Memory B cell (primary cell): ENCODE data around the gene MAST1.
"Not testable (repeated sequence)": the region's sequence is repeated elsewhere in the genome, so short reads cannot be mapped to it uniquely, and the experiment has no call there.

Source experiments
- ATAC-seq: fragments of 150-1000 bp; cut with Tn5 transposase; 2 replicates; pipeline ENCODE4 v1.10.0; 2021; ENCODE audit warnings: low read depth, mild to moderate bottlenecking, moderate library complexity
- DNase-seq, 2 donors: peaks; one replicate each; pipeline ENCODE4 v3.0.0; 2022; ENCODE audit warnings: low spot score in 2 of 2
- H3K27ac Mint-ChIP-seq: one replicate; pipeline ENCODE4 v1.8.0; 2022; ENCODE audit warnings: mild to moderate bottlenecking, moderate library complexity, mixed read lengths
- H3K27me3 Mint-ChIP-seq: one replicate; pipeline ENCODE4 v1.8.0; 2022; ENCODE audit warnings: mixed read lengths
- H3K36me3 Mint-ChIP-seq: one replicate; pipeline ENCODE4 v1.8.0; 2022; ENCODE audit warnings: mild to moderate bottlenecking, mixed read lengths
- H3K4me1 Mint-ChIP-seq: one replicate; pipeline ENCODE4 v1.8.0; 2022; ENCODE audit warnings: mixed read lengths
- H3K4me3 Mint-ChIP-seq: one replicate; pipeline ENCODE4 v1.8.0; 2022; ENCODE audit warnings: mild to moderate bottlenecking, moderate library complexity, mixed read lengths
- H3K9me3 Mint-ChIP-seq: one replicate; pipeline ENCODE4 v1.8.0; 2022; ENCODE audit warnings: mixed read lengths

Gene MAST1

GRCh38 chr19:12796146-12797071 lies 41.9 kb upstream of the MAST1 start:
- H3K36me3 Mint-ChIP-seq = no peaks in the 10 kb centered on the region
- H3K4me3 Mint-ChIP-seq = peak overlapping the region; percentile 83
- peaks cover 20% of the 10 kb centered on the region for H3K4me1 Mint-ChIP-seq
- no peaks in the 10 kb centered on the region for H3K27me3 Mint-ChIP-seq
- H3K9me3 Mint-ChIP-seq = no peaks in the 10 kb centered on the region
- peak overlapping the region; percentile 85 for H3K27ac Mint-ChIP-seq
- DNase-seq (peak; percentile 74 to 75), ATAC-seq (no peak)

DNA sequence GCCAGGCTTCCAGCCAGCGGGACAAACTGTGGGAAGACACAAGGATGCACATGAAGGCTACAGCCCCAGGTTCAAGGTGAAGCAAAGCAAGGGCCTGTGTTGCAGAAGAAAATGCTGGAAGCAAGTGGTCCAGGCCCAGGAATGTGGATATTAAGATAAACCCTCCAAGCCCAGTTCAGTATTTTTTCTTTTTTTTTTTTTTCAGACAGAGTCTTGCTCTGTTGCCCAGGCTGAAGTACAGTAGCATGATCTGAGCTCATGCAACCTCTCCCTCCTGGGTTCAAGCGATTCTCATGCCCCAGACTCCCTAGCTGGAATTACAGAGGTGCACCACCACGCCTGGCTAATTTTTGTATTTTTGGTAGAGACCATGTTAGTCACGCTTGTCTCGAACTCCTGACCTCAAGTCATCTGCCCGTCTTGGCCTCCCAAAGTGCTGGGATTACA lies 41.2 kb upstream of the MAST1 start:
- DNase-seq (no peak), ATAC-seq (no peak)
- Mint-ChIP-seq H3K4me1 (peaks cover 20% of the 10 kb centered on the region), H3K27ac (no peak overlapping the region), H3K36me3 (no peaks in the 10 kb centered on the region), H3K27me3 (no peaks in the 10 kb centered on the region), H3K9me3 (no peaks in the 10 kb centered on the region), H3K4me3 (no peak overlapping the region)

DNA sequence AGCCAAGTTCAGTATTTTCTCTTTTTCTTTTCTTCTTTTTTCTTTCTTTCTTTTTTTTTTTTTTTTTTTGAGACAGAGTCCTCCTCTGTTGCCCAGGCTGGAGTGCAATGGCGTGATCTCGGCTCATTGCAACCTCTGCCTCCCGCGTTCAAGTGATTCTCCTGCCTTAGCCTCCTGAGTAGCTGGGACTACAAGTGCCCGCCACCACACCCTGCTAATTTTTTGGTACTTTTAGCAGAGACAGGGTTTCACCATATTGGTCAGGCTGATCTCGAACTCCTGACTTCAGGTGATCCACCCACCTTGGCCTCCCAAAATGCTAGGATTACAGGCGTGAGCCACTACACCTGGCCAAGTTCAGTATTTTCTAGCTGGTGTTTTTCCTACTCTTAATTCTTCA lies 40.7 kb upstream of the MAST1 start:
- H3K36me3 Mint-ChIP-seq, DNase-seq, H3K27ac Mint-ChIP-seq, H3K4me3 Mint-ChIP-seq, H3K27me3 Mint-ChIP-seq, ATAC-seq, H3K9me3 Mint-ChIP-seq: not testable (repeated sequence)
- H3K4me1 Mint-ChIP-seq = peaks cover 25% of the 10 kb centered on the region

- Mint-ChIP-seq H3K9me3 (no peaks in the 10 kb centered on the region), H3K27ac (no peak overlapping the region), H3K27me3 (peaks cover 2% of the 10 kb centered on the region), H3K36me3 (no peaks in the 10 kb centered on the region), H3K4me1 (peaks cover 21% of the 10 kb centered on the region), H3K4me3 (no peak overlapping the region)
- ATAC-seq (no peak), DNase-seq (no peak)
Measured at GRCh38 chr19:12799742-12800465, 38.4 kb upstream of the MAST1 start.

DNA sequence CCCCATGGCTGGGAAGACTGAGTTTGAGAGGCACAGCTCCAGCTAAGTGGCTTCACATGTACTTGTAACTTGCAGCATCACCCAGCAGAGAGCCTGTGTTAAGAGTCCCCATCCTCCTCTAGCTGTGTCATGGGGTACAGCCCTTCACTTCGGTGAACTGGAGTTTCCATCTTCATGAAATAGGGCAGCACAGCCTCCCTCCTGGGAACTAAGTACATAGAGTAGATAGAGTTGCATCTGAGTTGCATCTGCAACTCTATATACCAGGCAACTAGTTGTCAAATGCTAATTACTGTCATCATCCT lies 37.9 kb upstream of the MAST1 start:
- peaks cover 2% of the 10 kb centered on the region for H3K27me3 Mint-ChIP-seq
- ATAC-seq (no peak), DNase-seq (no peak)
- H3K4me3 Mint-ChIP-seq = peak overlapping the region; percentile 84
- no peaks in the 10 kb centered on the region for H3K9me3 Mint-ChIP-seq
- peaks cover 21% of the 10 kb centered on the region for H3K4me1 Mint-ChIP-seq
- H3K36me3 Mint-ChIP-seq = no peaks in the 10 kb centered on the region
- H3K27ac Mint-ChIP-seq = no peak overlapping the region

- peaks cover 19% of the 10 kb centered on the region for H3K4me1 Mint-ChIP-seq
- no peak for DNase-seq
- no peak for ATAC-seq
- peak overlapping the region; percentile 84 for H3K4me3 Mint-ChIP-seq
- H3K9me3 Mint-ChIP-seq = no peaks in the 10 kb centered on the region
- no peak overlapping the region for H3K27ac Mint-ChIP-seq
- H3K36me3 Mint-ChIP-seq = no peaks in the 10 kb centered on the region
- H3K27me3 Mint-ChIP-seq = peaks cover 2% of the 10 kb centered on the region
Measured at GRCh38 chr19:12800923-12801465, 37.3 kb upstream of the MAST1 start.

DNA sequence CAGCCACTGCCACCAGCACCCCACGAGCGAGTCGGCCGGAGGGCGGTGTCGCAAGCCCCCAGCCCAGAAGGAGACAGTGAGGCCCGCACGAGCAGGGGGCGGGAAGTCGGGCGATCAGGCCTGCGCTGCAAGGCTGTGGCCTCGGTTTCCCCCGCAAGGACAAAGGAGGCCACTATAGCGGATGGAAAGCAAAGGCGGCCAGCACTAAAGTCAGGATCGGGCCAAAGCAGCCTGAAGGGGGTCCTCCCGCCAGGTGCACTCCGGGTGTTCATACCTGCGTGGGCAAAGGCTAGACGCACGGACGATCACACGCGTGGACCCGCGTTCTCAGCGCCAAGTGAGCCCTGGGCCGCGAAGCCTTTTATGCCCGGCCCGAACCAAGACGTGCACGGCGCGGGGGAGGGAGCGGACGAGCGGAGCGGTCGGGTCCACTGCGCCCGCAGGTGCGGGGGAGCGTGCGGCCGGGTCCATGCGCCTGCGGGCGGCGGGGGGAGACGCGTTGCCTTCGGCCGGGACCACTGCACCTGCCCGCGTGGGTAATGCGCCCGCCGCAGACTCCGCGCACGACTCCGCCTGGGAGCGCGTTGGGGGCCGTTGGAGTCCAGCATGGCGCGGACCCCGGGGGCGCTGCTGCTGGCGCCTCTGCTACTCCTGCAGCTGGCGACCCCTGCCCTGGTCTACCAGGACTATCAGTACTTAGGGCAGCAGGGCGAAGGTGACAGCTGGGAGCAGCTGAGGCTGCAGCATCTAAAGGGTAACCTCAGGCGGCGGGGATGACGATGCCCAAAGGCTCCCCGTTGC lies 36.6 kb upstream of the MAST1 start, which contains the start of the genes PRDX2 and THSD8:
TSS of gene PRDX2 (minus strand) at position 335 of the 801 bp plus-strand sequence. CDS start 539 bp downstream, outside the sequence.
TSS of gene THSD8 (plus strand) at position 604 of the 801 bp plus-strand sequence. CDS start at position 607, 3 bp downstream.
- Mint-ChIP-seq H3K9me3 (no peaks in the 10 kb centered on the region), H3K27me3 (peaks cover 2% of the 10 kb centered on the region), H3K27ac (no peak within 1 kb of the TSS), H3K36me3 (no peaks in the 10 kb centered on the region), H3K4me1 (peaks cover 18% of the 10 kb centered on the region), H3K4me3 (peak within 1 kb of the TSS; percentile 84)
- peak; percentile 65 for ATAC-seq
- peak; percentile 65 to 67 for DNase-seq

DNA sequence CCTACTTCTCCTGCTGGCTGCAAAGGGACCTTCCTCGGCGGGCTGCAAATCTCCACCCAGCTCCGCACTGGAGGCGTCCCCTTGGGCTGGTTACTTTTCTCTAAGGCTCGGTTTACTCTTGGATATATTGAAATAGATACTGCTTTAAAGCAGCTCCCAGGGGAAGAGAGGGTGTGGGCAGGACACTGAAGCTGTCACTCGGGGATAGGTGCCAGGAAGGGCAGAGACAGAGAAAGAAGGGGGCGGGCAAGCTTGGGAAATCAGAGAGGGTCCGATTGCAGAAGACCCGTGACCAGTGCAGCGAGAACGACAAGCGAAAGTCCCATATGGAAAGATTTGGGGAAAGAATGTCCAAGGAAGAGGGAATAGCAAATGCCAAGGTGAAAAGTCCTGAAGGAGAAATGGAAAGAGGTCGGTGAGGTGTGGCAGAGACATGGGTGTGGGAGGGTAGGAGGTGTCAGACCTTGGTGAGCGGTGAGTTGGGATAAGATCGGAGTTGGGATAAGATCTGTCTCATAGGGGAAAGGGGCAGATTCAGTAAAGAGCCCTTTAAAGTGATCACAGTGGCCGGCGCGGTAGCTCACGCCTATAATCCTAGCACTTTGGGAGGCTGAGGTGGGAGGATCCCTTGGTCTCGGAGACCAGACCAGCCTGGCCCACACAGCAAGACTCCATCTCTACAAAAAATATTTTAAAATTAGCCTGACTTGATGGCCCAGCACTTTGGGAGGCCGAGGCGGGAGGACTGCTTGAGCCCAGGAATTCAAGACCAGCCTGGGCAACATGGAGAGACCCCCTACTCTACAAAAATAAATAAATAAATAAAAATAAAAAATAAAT lies 35.8 kb upstream of the MAST1 start:
- DNase-seq (no peak), ATAC-seq (no peak)
- Mint-ChIP-seq H3K36me3 (no peaks in the 10 kb centered on the region), H3K9me3 (no peaks in the 10 kb centered on the region), H3K27me3 (peaks cover 2% of the 10 kb centered on the region), H3K4me1 (peaks cover 20% of the 10 kb centered on the region), H3K27ac (no peak overlapping the region), H3K4me3 (peak overlapping the region; percentile 84)

- peaks cover 23% of the 10 kb centered on the region for H3K4me1 Mint-ChIP-seq
- ATAC-seq (no peak), DNase-seq (no peak)
- H3K36me3 Mint-ChIP-seq = no peaks in the 10 kb centered on the region
- no peaks in the 10 kb centered on the region for H3K9me3 Mint-ChIP-seq
- H3K4me3 Mint-ChIP-seq = no peak overlapping the region
- H3K27ac Mint-ChIP-seq = no peak overlapping the region
- H3K27me3 Mint-ChIP-seq = peaks cover 2% of the 10 kb centered on the region
Measured at GRCh38 chr19:12804051-12804450, 34.3 kb upstream of the MAST1 start.

DNA sequence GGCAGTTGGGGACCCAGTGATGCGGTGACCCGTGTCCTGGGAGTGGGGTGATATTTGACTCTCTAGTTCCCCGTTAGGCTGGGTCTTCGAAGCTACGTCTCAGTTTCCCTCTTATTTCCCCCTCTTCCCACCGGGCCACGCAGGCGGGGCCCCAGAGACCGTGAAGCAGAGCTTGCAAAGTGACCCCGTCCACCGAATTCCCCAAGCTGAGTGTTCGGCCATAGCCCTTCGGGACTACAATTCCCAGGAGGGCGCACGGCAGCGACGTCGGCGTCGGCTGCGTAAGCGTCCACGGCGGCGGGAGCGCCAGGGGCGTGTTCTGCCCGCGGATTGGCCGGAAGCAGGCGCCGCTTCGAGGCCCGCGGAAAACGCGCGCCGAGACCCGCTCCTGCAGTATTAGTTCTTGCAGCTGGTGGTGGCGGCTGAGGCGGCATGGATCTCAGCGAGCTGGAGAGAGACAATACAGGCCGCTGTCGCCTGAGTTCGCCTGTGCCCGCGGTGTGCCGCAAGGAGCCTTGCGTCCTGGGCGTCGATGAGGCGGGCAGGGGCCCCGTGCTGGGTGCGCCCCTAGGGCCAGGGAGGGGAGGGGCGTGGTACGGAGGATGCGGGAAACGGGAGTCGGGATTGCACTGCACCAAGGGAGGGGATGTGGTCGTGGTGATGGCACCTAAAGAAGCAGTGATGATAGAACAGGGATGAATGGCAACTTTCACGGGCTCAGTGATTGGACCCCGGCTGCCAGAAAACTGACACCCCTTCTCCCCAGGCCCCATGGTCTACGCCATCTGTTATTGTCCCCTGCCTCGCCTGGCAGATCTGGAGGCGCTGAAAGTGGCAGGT lies 31.9 kb upstream of the MAST1 start, which contains the start of gene RNASEH2A:
TSS of gene RNASEH2A (plus strand) at position 343 of the 840 bp plus-strand sequence. CDS start at position 433, 90 bp downstream.
- ATAC-seq = peak; percentile 90
- DNase-seq = peak; percentile 85
- H3K27me3 Mint-ChIP-seq = peaks cover 2% of the 10 kb centered on the region
- H3K4me1 Mint-ChIP-seq = peaks cover 17% of the 10 kb centered on the region
- H3K9me3 Mint-ChIP-seq = no peaks in the 10 kb centered on the region
- H3K27ac Mint-ChIP-seq = peak within 1 kb of the TSS; percentile 89
- peaks cover 3% of the 10 kb centered on the region for H3K36me3 Mint-ChIP-seq
- peak within 1 kb of the TSS; percentile 88 for H3K4me3 Mint-ChIP-seq

DNA sequence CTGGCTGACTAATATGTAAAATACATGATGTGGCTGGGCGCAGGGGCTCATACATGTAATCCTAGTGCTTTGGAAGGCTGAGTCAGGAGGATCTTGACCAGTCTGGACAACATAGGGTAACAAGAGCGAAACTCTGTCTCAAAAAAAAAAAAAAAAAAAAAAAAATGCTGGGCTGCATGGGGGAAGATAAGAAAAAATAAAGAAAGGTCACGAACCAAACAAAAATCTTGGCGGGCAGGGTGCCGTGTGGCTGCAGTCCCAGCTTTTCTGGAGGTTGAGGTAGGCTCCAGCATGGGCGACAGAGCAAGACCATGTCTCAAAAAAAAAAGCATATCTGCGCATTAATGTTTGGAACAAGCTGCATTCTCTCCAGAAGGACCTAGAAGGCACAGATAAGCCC lies 23.2 kb upstream of the MAST1 start:
- DNase-seq (no peak), ATAC-seq (no peak)
- Mint-ChIP-seq H3K27ac (no peak overlapping the region), H3K4me1 (no peaks in the 10 kb centered on the region), H3K27me3 (no peaks in the 10 kb centered on the region), H3K9me3 (no peaks in the 10 kb centered on the region), H3K4me3 (no peak overlapping the region), H3K36me3 (peaks cover 16% of the 10 kb centered on the region)

- not testable (repeated sequence) for H3K27ac Mint-ChIP-seq, DNase-seq, H3K9me3 Mint-ChIP-seq, ATAC-seq, H3K27me3 Mint-ChIP-seq, H3K4me3 Mint-ChIP-seq, H3K4me1 Mint-ChIP-seq
- peaks cover 19% of the 10 kb centered on the region for H3K36me3 Mint-ChIP-seq
Measured at GRCh38 chr19:12817188-12817587, 21.1 kb upstream of the MAST1 start.
